22Rv1 (cell line): ENCODE results near the gene DENND6A.
"Not testable (repeated sequence)": the region's sequence is repeated elsewhere in the genome, so short reads cannot be mapped to it uniquely, and the experiment has no call there.

ENCODE experiments used
- H3K27ac ChIP-seq: fragments of 450-650 bp; 2 replicates; pipeline ENCODE4 v1.5.1; 2017
- ZFX ChIP-seq: fragments of 450-650 bp; IDR thresholded peaks from 2 replicates; pipeline ENCODE4 v1.6.1; 2017; ENCODE audit warnings: antibody characterized with exemption, borderline replicate concordance
- TF ChIP-seq, protein P1 (sequence below): fragments of 450-650 bp; IDR thresholded peaks from 2 replicates; pipeline ENCODE4 v1.5.1; 2017; ENCODE audit warnings: mild to moderate bottlenecking

Gene DENND6A

DNA sequence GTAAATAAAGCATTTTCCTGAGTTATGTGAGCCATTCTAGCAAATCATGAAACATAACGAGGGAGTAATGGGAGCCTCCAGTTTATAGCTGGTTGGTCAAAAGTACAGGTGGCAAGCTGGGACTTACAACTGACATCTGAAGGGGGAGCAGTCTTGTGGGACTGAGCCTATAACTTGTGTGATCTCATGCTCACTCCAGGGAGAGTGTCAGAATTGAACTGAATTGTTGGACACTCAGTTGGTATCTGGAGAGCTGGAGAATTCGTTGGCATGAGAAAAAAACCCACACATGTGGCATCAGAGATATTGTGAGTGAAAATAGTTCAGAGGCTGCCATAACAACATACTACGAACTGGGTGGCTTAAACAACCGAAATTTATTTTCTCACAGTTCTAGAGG is 22.8 kb upstream of the DENND6A start:
- TF ChIP-seq ZFX = no peak
- TF ChIP-seq, protein P1, sequence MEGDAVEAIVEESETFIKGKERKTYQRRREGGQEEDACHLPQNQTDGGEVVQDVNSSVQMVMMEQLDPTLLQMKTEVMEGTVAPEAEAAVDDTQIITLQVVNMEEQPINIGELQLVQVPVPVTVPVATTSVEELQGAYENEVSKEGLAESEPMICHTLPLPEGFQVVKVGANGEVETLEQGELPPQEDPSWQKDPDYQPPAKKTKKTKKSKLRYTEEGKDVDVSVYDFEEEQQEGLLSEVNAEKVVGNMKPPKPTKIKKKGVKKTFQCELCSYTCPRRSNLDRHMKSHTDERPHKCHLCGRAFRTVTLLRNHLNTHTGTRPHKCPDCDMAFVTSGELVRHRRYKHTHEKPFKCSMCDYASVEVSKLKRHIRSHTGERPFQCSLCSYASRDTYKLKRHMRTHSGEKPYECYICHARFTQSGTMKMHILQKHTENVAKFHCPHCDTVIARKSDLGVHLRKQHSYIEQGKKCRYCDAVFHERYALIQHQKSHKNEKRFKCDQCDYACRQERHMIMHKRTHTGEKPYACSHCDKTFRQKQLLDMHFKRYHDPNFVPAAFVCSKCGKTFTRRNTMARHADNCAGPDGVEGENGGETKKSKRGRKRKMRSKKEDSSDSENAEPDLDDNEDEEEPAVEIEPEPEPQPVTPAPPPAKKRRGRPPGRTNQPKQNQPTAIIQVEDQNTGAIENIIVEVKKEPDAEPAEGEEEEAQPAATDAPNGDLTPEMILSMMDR = no peak
- H3K27ac ChIP-seq = no peak overlapping the region

DNA sequence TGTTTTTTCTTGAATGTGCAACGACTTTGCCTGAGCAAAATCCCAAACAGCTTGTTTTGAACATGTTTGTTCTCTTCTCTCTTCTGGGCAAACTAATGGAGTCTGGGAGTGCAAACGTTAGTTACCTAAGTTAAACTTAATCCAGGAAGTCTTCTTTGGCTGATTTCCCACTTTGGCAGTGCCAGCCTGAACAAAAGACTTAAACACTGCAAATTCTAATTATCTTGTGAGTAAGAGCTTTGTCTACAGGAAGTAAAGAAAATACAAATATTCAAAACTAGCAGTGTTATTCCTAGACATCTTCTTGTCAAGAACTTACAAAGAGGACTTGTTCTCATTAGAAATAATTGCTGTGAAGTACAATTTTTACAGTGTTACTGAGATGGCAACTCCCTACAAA is 16.7 kb upstream of the DENND6A start:
- H3K27ac ChIP-seq = 0 out of 2 replicates have a peak overlapping the region, but pooled peaks have one; percentile 8
- no peak for TF ChIP-seq ZFX
- TF ChIP-seq, protein P1 = no peak

DNA sequence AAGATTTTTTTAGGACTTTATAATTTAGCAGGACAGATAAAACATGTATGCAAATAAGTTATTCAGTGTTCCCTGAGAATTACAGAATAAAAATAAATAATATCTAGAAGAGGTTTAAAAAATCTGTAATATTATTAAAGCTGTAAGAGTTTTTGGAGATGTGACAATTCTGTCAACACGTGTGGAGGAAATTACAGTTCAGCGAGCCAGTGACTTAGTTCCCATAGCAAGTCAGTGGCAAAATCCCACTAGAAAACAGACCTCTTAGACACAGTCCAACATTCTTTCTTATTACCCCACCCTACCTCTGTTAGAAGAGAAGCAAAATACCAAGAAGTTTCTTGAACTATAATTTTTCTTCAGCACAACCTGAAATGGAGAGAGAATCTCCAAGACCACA is 16.2 kb upstream of the DENND6A start:
- no peak for TF ChIP-seq ZFX
- TF ChIP-seq, protein P1 = no peak
- H3K27ac ChIP-seq = 0 out of 2 replicates have a peak overlapping the region, but pooled peaks have one; percentile 8

DNA sequence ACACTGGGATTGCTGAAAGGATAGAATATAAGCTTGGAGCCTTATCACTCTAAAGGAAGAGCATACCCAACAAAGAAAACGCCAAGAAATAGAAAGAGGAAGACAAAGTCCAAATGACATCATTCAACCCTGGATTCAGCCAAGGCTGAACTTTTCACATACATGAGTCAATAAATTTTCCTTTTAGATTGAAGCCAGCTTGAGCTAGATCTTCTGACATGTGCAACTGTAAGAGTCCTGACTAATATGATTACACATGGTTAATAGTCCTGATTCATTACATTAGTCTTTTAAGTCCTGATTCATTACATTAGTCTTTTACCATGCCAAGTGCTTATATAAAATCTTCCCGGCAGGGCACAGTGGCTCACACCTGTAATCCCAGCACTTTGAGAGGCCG is 13.6 kb upstream of the DENND6A start:
- H3K27ac ChIP-seq = no peak overlapping the region
- TF ChIP-seq, protein P1 = no peak
- no peak for TF ChIP-seq ZFX

DNA sequence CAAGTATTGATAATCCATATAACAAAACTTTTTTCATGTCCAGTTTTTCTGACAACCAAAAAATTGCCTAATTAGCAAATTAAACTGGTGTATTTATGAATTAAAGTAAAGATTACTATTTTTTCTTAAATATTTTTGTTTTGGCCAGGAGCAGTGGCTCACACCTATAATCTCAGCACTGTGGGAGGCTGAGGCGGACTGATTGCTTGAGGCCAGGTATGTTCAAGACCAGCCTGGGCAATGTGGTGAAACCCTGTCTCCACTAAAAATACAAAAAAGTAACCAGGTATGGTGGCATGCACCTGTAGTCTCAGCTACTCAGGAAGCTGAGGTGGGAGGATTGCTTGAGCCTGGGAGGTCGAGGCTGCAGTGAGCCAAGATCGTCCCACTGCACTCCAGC is 12.5 kb upstream of the DENND6A start:
- H3K27ac ChIP-seq = not testable (repeated sequence)

DNA sequence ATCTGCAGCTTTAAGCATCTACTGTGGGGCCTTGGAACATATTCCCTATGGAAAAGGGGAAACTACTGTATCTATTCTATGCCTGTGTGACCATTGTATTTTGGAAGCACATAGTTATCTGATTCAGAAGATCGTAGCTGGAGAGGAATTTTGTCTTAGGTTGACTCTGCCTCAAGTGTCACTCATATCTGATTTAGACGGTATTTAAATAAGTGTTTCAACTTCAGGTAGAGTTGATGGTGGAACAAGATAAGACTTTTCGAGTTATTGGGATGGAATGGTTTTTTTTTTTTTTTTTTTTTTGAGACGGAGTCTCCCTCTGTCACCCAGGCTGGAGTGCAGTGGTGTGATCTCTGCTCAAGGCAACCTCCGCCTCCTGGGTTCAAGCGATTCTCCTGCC is 8.9 kb upstream of the DENND6A start:
- TF ChIP-seq, protein P1 = no peak
- TF ChIP-seq ZFX = no peak
- H3K27ac ChIP-seq = no peak overlapping the region

DNA sequence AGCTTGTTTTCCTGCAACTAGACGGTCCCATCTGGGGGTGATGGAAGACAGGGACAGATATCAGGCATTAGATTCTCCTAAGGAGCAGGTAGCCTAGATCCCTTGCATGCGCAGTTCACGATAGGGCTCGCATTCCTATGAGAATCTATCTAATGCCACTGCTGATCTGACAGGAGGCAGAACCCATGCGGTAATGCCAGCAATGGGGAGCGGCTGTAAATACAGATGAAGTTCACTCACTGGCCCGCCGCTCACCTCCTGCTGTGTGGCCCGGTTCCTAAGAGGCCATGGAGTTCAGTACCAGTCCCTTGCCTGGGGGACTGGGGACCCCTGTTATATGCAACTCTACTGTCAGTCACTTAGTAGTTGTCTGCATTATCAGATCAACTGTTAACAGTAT is 7.9 kb upstream of the DENND6A start:
- no peak for TF ChIP-seq ZFX
- TF ChIP-seq, protein P1 = no peak
- H3K27ac ChIP-seq = no peak overlapping the region

DNA sequence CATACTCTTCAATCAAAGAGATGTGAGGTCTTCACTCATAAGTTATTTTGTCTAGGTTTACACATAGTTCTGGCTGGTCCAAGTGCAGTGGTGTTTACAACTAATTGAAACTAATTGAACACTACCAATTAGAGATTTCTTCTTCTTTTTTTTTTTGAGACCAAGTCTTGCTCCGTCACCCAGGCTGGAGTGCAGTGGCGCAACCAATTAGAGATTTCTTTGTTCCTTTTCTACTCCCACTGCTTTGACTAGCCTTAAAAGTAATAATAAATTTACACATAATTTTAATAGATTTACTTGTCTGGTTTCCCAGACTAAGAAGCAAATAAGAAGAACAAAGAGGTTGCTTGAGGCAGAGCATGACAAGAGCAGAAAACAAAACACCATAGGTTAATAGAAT is 6.7 kb upstream of the DENND6A start:
- H3K27ac ChIP-seq = no peak overlapping the region
- TF ChIP-seq ZFX = no peak
- TF ChIP-seq, protein P1 = no peak
